ENCODE measurements around the gene SAFB2. TPM values are rescaled to one million over a fixed set of nuclear protein-coding genes. Genes with fewer than 3 reads are reported as not detected.

The SAFB2 gene
- polyA plus RNA-seq, 1 of the 3 experiments (the other 2 are of a cell fraction), result 37.7 TPM

- no peaks in the 10 kb centered on the region for H3F3A ChIP-seq (replicated peaks; ENCODE audit: insufficient read depth)
- H3K4me2 ChIP-seq, result no peak overlapping the region
- no peaks in the 10 kb centered on the region for H3K27me3 ChIP-seq (ENCODE audit: insufficient read depth)
- no peak for DNase-seq
- H3K4me3 ChIP-seq (ENCODE audit: low read depth in 2 of 2, low read length in 1 of 2), result no peak overlapping the region
- no peak overlapping the region for H3K27ac ChIP-seq (ENCODE audit: low read depth in 2 of 2, low read length in 1 of 2)
- TF ChIP-seq CHD2 (IDR thresholded peaks at IDR 0.05; ENCODE audit: low read length, partially characterized antibody), result no peak
- TF ChIP-seq TAF1 (IDR thresholded peaks at IDR 0.05; ENCODE audit: borderline replicate concordance, low read depth, low read length), result no peak
- TF ChIP-seq ZBTB33 (IDR thresholded peaks at IDR 0.05; ENCODE audit: borderline replicate concordance, low read depth), result no peak
- TF ChIP-seq SIN3A (IDR thresholded peaks at IDR 0.05; ENCODE audit: borderline replicate concordance, low read depth, low read length), result no peak
- TF ChIP-seq FOXJ3 (CRISPR knock-in tag; IDR thresholded peaks at IDR 0.05), result no peak
- TF ChIP-seq YY1 (IDR thresholded peaks at IDR 0.05; ENCODE audit: low read depth), result no peak
- TF ChIP-seq MAX (IDR thresholded peaks at IDR 0.05; ENCODE audit: low read depth), result no peak
- TF ChIP-seq CTCF (IDR thresholded peaks at IDR 0.05), result no peak
- TF ChIP-seq POLR2AphosphoS5 (IDR thresholded peaks at IDR 0.05; ENCODE audit: low read depth, low read length), result no peak
- no peak for TF ChIP-seq NRF1 (IDR thresholded peaks at IDR 0.05; ENCODE audit: low read depth, low read length)
- no peak for TF ChIP-seq FOSL2 (IDR thresholded peaks at IDR 0.05; ENCODE audit: borderline replicate concordance, low read depth)
- no peak for TF ChIP-seq USF1 (IDR thresholded peaks at IDR 0.05; ENCODE audit: borderline replicate concordance, low read depth)
- TF ChIP-seq USF2 (IDR thresholded peaks at IDR 0.05; ENCODE audit: borderline replicate concordance, low read depth, low read length), result no peak
- no peak for TF ChIP-seq FOXM1 (IDR thresholded peaks at IDR 0.05; ENCODE audit: low read depth)
- no peak for TF ChIP-seq EP300 (IDR thresholded peaks at IDR 0.05; ENCODE audit: borderline replicate concordance in 1 of 2, low read depth in 1 of 2, low read length in 1 of 2)
- TF ChIP-seq GATA2 (CRISPR knock-in tag; IDR thresholded peaks at IDR 0.05), result no peak
- no peak for TF ChIP-seq NFIC (IDR thresholded peaks at IDR 0.05; ENCODE audit: borderline replicate concordance)
- TF ChIP-seq ELF1 (IDR thresholded peaks at IDR 0.05), result no peak
- no peak for TF ChIP-seq TCF12 (IDR thresholded peaks at IDR 0.05)
- WGBS (ENCODE audit: low lambda C conversion rate), result 92% methylated on average over 8 of the region's 9 CpGs
- ChIA-PET POLR2A (interaction anchor here (0.5 kb wide), 1 partner anchor 19 kb away, joined by 3 read pairs; no protein-coding TSS in a partner anchor), CTCF (interaction anchor here (0.9 to 2.4 kb wide), 4 partner anchors 12 to 48 kb away, joined by 3 to 7 read pairs (median 5); no protein-coding TSS in a partner anchor)
- H4K20me1 ChIP-seq (ENCODE audit: insufficient read depth), result no peaks in the 10 kb centered on the region
- H2AFZ ChIP-seq (ENCODE audit: low read depth), result no peak overlapping the region
- H3K79me2 ChIP-seq (ENCODE audit: insufficient read depth), result no peaks in the 10 kb centered on the region
- H3K9me2 ChIP-seq, result no peaks in the 10 kb centered on the region
- H3K36me3 ChIP-seq (replicated peaks in 1 of 2; ENCODE audit: control insufficient read depth in 1 of 2, insufficient read depth in 2 of 2, low read length in 1 of 2), result peaks cover 36 to 85% of the 10 kb centered on the region in 2 experiments
- no peak overlapping the region for H3K9ac ChIP-seq
- no peaks in the 10 kb centered on the region for H3K9me3 ChIP-seq
- peaks cover 0 to 9% of the 10 kb centered on the region in 2 experiments; a peak in 1 of 4 replicates for H3K4me1 ChIP-seq (ENCODE audit: control insufficient read depth in 1 of 2, insufficient read depth in 2 of 2, low read depth in 1 of 2, low read length in 1 of 2)
These were observed 26.8 kb downstream of the SAFB2 start for GRCh38 chr19:5595745-5596144.
